ENCODE measurements around the gene IGFL2.

IGFL2 gene

GRCh38 chr19:46144756-46145155 is 3.3 kb upstream of the IGFL2 start:
- Histone ChIP-seq H3K9me2 (replicated peaks; ENCODE audit: low read depth, low read length) (no peaks in the 10 kb centered on the region), H3K4me1 (ENCODE audit: insufficient read depth, low read length, poor library complexity, severe bottlenecking) (no peaks in the 10 kb centered on the region), H3K36me3 (ENCODE audit: insufficient read depth, low read length) (no peaks in the 10 kb centered on the region), H3K79me2 (ENCODE audit: insufficient read depth, low read length) (no peaks in the 10 kb centered on the region), H3K9ac (ENCODE audit: low read depth, low read length, poor library complexity, severe bottlenecking) (no peak overlapping the region), H3K27me3 (ENCODE audit: insufficient read depth, low read length, poor library complexity, severe bottlenecking) (peaks cover 7% of the 10 kb centered on the region), H3K4me2 (ENCODE audit: low read depth, low read length, poor library complexity, severe bottlenecking) (no peak overlapping the region), H3K9me3 (ENCODE audit: insufficient read depth, low read depth, low read length) (no peaks in the 10 kb centered on the region), H2AFZ (ENCODE audit: low read length) (no peak overlapping the region), H3K4me3 (ENCODE audit: low read length, poor library complexity, severe bottlenecking) (no peak overlapping the region), H4K20me1 (ENCODE audit: insufficient read depth, low read length, poor library complexity, severe bottlenecking) (no peaks in the 10 kb centered on the region), H3F3A (ENCODE audit: low read depth) (no peaks in the 10 kb centered on the region)
- TF ChIP-seq EZH2phosphoT487 (IDR thresholded peaks at IDR 0.05; ENCODE audit: borderline replicate concordance) = no peak
- no peak for TF ChIP-seq CTCF (conservative IDR thresholded peaks at IDR 0.05; ENCODE audit: low read length)

- no peaks in the 10 kb centered on the region for H4K20me1 ChIP-seq (ENCODE audit: insufficient read depth, low read length, poor library complexity, severe bottlenecking)
- H3K4me2 ChIP-seq (ENCODE audit: low read depth, low read length, poor library complexity, severe bottlenecking) = no peak overlapping the region
- no peaks in the 10 kb centered on the region for H3K4me1 ChIP-seq (ENCODE audit: insufficient read depth, low read length, poor library complexity, severe bottlenecking)
- no peak overlapping the region for H2AFZ ChIP-seq (ENCODE audit: low read length)
- no peak overlapping the region for H3K9ac ChIP-seq (ENCODE audit: low read depth, low read length, poor library complexity, severe bottlenecking)
- peaks cover 7% of the 10 kb centered on the region for H3K27me3 ChIP-seq (ENCODE audit: insufficient read depth, low read length, poor library complexity, severe bottlenecking)
- H3K4me3 ChIP-seq (ENCODE audit: low read length, poor library complexity, severe bottlenecking) = no peak overlapping the region
- H3K36me3 ChIP-seq (ENCODE audit: insufficient read depth, low read length) = no peaks in the 10 kb centered on the region
- no peak for TF ChIP-seq CTCF (conservative IDR thresholded peaks at IDR 0.05; ENCODE audit: low read length)
- TF ChIP-seq EZH2phosphoT487 (IDR thresholded peaks at IDR 0.05; ENCODE audit: borderline replicate concordance) = no peak
- H3K79me2 ChIP-seq (ENCODE audit: insufficient read depth, low read length) = no peaks in the 10 kb centered on the region
- no peaks in the 10 kb centered on the region for H3K9me3 ChIP-seq (ENCODE audit: insufficient read depth, low read depth, low read length)
- H3F3A ChIP-seq (ENCODE audit: low read depth) = no peaks in the 10 kb centered on the region
- H3K9me2 ChIP-seq (replicated peaks; ENCODE audit: low read depth, low read length) = no peaks in the 10 kb centered on the region
Observed at GRCh38 chr19:46147166-46147740, 785 bp upstream of the IGFL2 start.

GRCh38 chr19:46150606-46151005 is 2.6 kb downstream of the IGFL2 start:
- TF ChIP-seq EZH2phosphoT487 (IDR thresholded peaks at IDR 0.05; ENCODE audit: borderline replicate concordance) (no peak), CTCF (conservative IDR thresholded peaks at IDR 0.05; ENCODE audit: low read length) (no peak)
- no peak overlapping the region for H2AFZ ChIP-seq (ENCODE audit: low read length)
- H3K27me3 ChIP-seq (ENCODE audit: insufficient read depth, low read length, poor library complexity, severe bottlenecking) = peaks cover 7% of the 10 kb centered on the region
- H3K9ac ChIP-seq (ENCODE audit: low read depth, low read length, poor library complexity, severe bottlenecking) = no peak overlapping the region
- H3K36me3 ChIP-seq (ENCODE audit: insufficient read depth, low read length) = no peaks in the 10 kb centered on the region
- no peaks in the 10 kb centered on the region for H3F3A ChIP-seq (ENCODE audit: low read depth)
- no peaks in the 10 kb centered on the region for H4K20me1 ChIP-seq (ENCODE audit: insufficient read depth, low read length, poor library complexity, severe bottlenecking)
- no peak overlapping the region for H3K4me3 ChIP-seq (ENCODE audit: low read length, poor library complexity, severe bottlenecking)
- H3K79me2 ChIP-seq (ENCODE audit: insufficient read depth, low read length) = no peaks in the 10 kb centered on the region
- H3K9me3 ChIP-seq (ENCODE audit: insufficient read depth, low read depth, low read length) = no peaks in the 10 kb centered on the region
- H3K9me2 ChIP-seq (replicated peaks; ENCODE audit: low read depth, low read length) = no peaks in the 10 kb centered on the region
- H3K4me1 ChIP-seq (ENCODE audit: insufficient read depth, low read length, poor library complexity, severe bottlenecking) = no peaks in the 10 kb centered on the region
- no peak overlapping the region for H3K4me2 ChIP-seq (ENCODE audit: low read depth, low read length, poor library complexity, severe bottlenecking)
